HepG2 (cell line): ENCODE results near the gene PIK3C3.

Source experiments
- CTCF ChIP-seq: sonication (generic); formaldehyde crosslinking; IDR thresholded peaks from 2 replicates; pipeline ENCODE4 v1.5.0; 2020; ENCODE audit warnings: mild to moderate bottlenecking, missing genetic modification reagents, moderate library complexity
- GTF2F1 ChIP-seq: fragments of 150-350 bp; IDR thresholded peaks from 2 replicates; pipeline ENCODE4 v1.6.1; 2014; ENCODE audit warnings: low read length
- JUND ChIP-seq: sonication (generic); formaldehyde crosslinking; IDR thresholded peaks from 2 replicates; pipeline ENCODE4 v1.8.0; 2022; ENCODE audit warnings: mild to moderate bottlenecking, missing genetic modification reagents
- NFE2L2 ChIP-seq: fragments of 150-350 bp; IDR thresholded peaks from 2 replicates; pipeline ENCODE4 v1.6.1; 2014; ENCODE audit warnings: low read length
- RNF2 ChIP-seq: fragments of 450-650 bp; conservative IDR thresholded peaks from 2 replicates; pipeline ENCODE4 v1.6.1; 2016; ENCODE audit warnings: low read depth
- TAF1 ChIP-seq: sonication (generic); formaldehyde crosslinking; IDR thresholded peaks from 2 replicates; pipeline ENCODE4 v1.4.0; 2020; ENCODE audit warnings: missing genetic modification reagents
- ZBTB20 ChIP-seq: sonication (generic); formaldehyde crosslinking; IDR thresholded peaks from 2 replicates; pipeline ENCODE4 v1.8.1; 2023; ENCODE audit warnings: missing genetic modification reagents, low read depth, mild to moderate bottlenecking, borderline replicate concordance
- TF ChIP-seq, protein P1 (sequence below): sonication (generic); formaldehyde crosslinking; IDR thresholded peaks from 2 replicates; pipeline ENCODE4 v1.5.1; 2020; ENCODE audit warnings: missing genetic modification reagents, mild to moderate bottlenecking, borderline replicate concordance

GRCh38 chr18:42086288-42086687 lies 131.3 kb downstream of the PIK3C3 start:
- TF ChIP-seq RNF2 (no peak), ZBTB20 (no peak), NFE2L2 (no peak), JUND (no peak), CTCF (CRISPR knock-in tag) (no peak), GTF2F1 (no peak), TAF1 (CRISPR knock-in tag) (no peak)
- TF ChIP-seq, protein P1, sequence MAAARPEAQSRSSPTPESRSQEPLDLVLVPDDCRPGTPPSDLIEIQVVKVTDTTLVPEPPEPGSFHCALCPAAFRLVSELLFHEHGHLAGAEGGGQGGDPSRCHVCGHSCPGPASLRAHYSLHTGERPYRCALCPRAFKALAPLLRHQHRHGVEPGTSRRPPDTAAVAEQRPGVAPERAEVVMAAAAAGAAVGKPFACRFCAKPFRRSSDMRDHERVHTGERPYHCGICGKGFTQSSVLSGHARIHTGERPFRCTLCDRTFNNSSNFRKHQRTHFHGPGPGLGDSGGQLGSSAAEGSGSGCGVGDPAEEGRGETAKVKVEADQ (CRISPR knock-in tag): no peak
